ENCODE data around the gene PHF2.

The PHF2 gene

GRCh38 chr9:93634311-93635185, 58.2 kb downstream of the PHF2 start:
- DNase-seq = peak; percentile 1

- no peak for DNase-seq
Observed at GRCh38 chr9:93635186-93636107, 59.1 kb downstream of the PHF2 start.

- DNase-seq = no peak
Observed at GRCh38 chr9:93636172-93636661, 59.8 kb downstream of the PHF2 start.

GRCh38 chr9:93636667-93637066, 60.3 kb downstream of the PHF2 start:
- DNase-seq = no peak

- DNase-seq = no peak
Observed at GRCh38 chr9:93637886-93638285, 61.5 kb downstream of the PHF2 start.

- DNase-seq = no peak
Observed at GRCh38 chr9:93640027-93640426, 63.6 kb downstream of the PHF2 start.

- DNase-seq = no peak
Observed at GRCh38 chr9:93642961-93643360, 66.6 kb downstream of the PHF2 start.

- DNase-seq = no peak
Observed at GRCh38 chr9:93644397-93645088, 68.2 kb downstream of the PHF2 start.

- no peak for DNase-seq
Observed at GRCh38 chr9:93645149-93645889, 68.9 kb downstream of the PHF2 start.

GRCh38 chr9:93645921-93646639, 69.7 kb downstream of the PHF2 start:
- no peak for DNase-seq

GRCh38 chr9:93646640-93647178, 70.3 kb downstream of the PHF2 start:
- no peak for DNase-seq

- DNase-seq = no peak
Observed at GRCh38 chr9:93648181-93648580, 71.8 kb downstream of the PHF2 start.

GRCh38 chr9:93648836-93649235, 72.5 kb downstream of the PHF2 start:
- DNase-seq = no peak

- DNase-seq = no peak
Observed at GRCh38 chr9:93649610-93650261, 73.4 kb downstream of the PHF2 start.

- DNase-seq = no peak
Observed at GRCh38 chr9:93650448-93650847, 74.1 kb downstream of the PHF2 start.

GRCh38 chr9:93651521-93651950, 75.2 kb downstream of the PHF2 start:
- DNase-seq = no peak

GRCh38 chr9:93652604-93653592, 76.5 kb downstream of the PHF2 start:
- DNase-seq = no peak

- no peak for DNase-seq
Observed at GRCh38 chr9:93653760-93654159, 77.4 kb downstream of the PHF2 start.

- no peak for DNase-seq
Observed at GRCh38 chr9:93654351-93654961, 78.1 kb downstream of the PHF2 start.

All from midbrain (tissue), 1 donor.